HG03378 (cell line): ENCODE data around the gene CAD.

ENCODE experiments used
- ATAC-seq: cut with Tn5 transposase; IDR thresholded peaks from one replicate; pipeline ENCODE4 v1.9.1; 2021; ENCODE audit warnings: mild to moderate bottlenecking, moderate library complexity; ENCODE audit not compliant: unreplicated experiment

CAD gene

DNA sequence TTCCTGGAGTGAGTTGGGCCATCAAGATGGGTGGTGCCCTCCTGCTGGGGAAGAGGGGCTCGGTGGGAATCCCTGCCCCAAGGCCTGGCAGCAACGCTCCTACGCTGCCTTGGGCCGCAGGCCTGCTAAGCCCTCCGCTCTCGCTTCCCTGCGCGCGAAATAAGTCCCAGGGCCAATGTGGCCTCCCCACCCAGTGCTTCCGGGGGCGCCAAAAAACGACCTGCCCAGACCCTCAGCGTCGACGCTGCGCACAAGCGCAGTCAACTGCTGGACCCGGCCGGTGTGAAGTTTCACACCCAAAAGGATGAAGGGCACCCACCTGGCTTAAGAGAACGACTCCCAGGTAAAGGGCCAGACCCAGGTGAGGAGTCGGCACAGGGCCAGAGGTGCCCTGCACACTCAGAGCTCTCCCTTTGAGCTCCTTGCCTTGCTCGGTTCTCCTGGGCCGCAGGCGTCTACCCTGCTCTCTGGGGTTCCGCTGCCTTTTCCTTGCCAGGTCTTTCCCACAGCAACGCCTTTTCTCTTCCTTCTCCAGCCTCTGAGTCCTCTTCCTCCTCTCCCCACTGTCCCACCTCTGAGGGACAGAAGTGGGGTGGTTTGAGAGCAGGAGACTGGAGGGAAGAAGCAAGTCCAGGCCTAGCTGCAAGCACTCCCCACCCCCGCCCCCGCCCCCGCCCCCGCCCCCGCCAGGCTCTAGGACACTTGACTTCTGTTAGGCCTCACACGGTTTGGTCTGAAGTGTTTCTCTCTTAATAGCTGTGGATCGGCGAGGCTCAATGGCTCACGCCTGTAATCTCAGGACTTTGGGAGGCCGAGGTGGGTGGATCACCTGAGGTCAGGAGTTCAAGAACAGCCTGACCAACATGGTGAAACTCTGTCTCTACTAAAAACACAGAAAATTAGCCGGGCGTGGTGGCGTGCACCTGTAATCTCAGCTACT is 58.3 kb downstream of the CAD start, which contains the start of gene DNAJC5G:
DNAJC5G (plus strand) TSS at position 223 of the 940 bp plus-strand sequence. CDS start 1,296 bp downstream, outside the sequence.
- ATAC-seq, result no peak

DNA sequence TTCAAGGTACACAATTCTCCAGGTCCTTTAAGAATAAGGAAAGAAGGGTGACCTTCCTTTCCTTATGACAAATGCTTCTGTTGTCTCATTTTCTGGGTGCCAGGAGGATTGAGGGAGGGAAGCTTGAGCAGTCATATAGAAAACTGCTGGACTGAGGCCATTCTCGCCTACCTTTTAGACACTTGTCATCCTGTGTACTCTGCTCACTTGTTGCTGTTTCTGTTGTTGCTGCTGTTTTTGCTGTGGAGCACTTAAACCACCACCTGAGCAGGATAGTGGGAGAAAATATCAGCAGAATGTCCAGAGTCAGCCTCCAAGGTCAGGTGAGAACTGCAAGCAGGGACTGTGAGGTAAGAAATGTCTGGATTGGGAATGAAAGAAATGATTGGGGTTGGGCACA is 60.8 kb downstream of the CAD start:
- no peak for ATAC-seq

- ATAC-seq, result no peak
Measured at GRCh38 chr2:27280826-27281225, 63.7 kb downstream of the CAD start.

- ATAC-seq, result no peak
Measured at GRCh38 chr2:27281442-27281841, 64.3 kb downstream of the CAD start.

DNA sequence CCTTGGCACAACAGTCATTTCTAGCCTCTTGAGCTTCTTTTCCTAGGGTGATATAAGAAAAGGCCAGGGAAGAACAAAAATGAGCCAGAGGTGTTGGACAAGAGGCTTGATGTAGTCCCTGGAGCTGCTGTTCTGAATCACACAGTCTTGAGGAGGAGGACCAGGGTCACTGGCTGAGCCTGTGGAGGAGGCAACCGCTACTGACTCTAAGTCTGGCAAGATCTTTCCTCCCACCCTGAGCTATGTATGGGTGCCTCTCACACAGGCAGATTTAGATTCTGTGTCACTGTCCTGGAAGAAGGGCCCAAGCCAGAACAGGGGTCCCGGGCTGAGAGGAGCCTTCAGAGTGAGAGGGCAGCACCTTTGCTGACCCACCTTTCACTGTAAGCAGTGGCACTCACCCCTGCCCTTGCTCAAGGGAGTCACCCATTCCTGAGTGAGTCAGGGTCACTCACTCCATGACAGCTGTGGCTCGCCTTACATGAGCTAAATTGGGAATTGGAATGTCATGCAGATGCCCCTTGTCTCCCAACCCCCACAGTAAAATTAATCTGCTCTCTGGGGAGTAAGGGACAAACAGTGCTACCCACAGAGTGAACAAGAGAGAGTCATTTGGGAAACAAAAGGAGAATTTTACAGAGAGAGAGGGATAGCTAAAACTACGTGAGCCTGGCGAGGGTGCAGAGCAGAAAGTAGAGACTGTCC is 64.8 kb downstream of the CAD start, which contains the start of gene TRIM54:
TRIM54 (plus strand) TSS at position 575 of the 705 bp plus-strand sequence. CDS start 303 bp downstream, outside the sequence.
- ATAC-seq, result no peak

- ATAC-seq, result no peak
Measured at GRCh38 chr2:27282892-27283291, 65.7 kb downstream of the CAD start.

GRCh38 chr2:27284996-27285395 is 67.8 kb downstream of the CAD start:
- no peak for ATAC-seq

GRCh38 chr2:27285481-27285880 is 68.3 kb downstream of the CAD start:
- no peak for ATAC-seq

DNA sequence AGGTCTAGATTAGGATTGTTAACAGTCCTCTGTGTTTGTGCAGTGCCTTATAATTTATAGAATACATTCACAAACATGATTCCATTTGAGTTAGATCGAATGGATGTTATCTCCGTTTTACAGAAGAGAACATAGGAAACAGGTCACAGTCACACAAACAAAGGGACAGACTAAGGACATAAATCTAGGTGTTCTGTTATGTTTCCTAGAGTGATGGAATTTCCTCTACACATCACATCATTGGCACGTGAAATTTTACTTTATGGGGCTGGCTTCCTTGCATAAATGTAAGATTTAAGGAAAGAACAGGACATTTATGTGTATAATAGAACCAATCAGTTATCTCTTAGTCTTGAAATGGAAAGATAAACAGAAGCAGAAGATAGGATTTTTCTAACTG is 71.4 kb downstream of the CAD start:
- ATAC-seq, result no peak

DNA sequence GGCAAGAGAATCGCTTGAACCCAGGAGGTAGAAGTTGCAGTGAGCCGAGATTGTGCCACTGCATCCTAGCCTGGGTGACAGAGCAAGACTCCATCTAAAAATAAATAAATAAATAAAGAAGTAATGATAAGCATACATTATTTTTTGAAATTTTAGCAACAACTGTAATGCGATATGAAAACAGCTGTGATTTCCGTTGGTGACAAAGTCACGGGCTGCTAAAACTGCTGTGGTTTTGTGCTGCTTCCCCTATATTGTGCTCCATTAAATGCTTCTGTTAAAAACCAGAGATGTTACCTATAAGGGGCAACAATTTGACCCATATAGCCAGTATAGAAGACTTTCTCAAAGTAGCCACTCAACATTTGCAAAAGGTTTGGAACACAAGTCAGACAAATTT is 73.4 kb downstream of the CAD start:
- ATAC-seq, result no peak

DNA sequence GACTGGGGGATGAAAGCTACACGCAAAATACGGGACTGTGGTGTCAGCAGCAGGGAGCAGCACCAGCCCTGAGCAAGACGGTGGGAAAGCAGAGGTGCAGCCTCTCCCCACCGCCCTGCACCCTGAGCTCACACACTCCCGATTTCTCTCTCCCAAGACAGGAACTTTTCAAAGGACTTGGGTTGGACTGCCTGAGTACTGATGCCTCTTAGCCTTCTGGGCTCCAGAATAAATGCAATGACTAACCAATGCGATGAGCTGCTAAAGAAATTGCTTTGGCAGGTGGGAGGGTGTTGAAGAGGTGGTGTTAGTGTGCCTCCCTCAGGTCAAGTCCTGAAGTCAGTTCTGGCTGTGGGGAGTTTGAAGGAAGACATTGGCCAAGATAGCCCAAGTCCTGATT is 74.7 kb downstream of the CAD start:
- no peak for ATAC-seq
